Measurements from ENCODE around the gene TNIK.

TNIK gene

GRCh38 chr3:171354049-171354705 lies 106.0 kb downstream of the TNIK start:
- H3K4me3 ChIP-seq (ENCODE audit: low read depth, low read length) = no peak overlapping the region
- no peak for TF ChIP-seq CTCF (IDR thresholded peaks at IDR 0.05; ENCODE audit: low read depth, low read length)

- H3K4me3 ChIP-seq (ENCODE audit: low read depth, low read length) = no peak overlapping the region
- TF ChIP-seq CTCF (IDR thresholded peaks at IDR 0.05; ENCODE audit: low read depth, low read length) = no peak
Measured at GRCh38 chr3:171353423-171353822, 106.8 kb downstream of the TNIK start.

GRCh38 chr3:171352387-171352935 lies 107.7 kb downstream of the TNIK start:
- no peak overlapping the region for H3K4me3 ChIP-seq (ENCODE audit: low read depth, low read length)
- TF ChIP-seq CTCF (IDR thresholded peaks at IDR 0.05; ENCODE audit: low read depth, low read length) = no peak

GRCh38 chr3:171351676-171352075 lies 108.5 kb downstream of the TNIK start:
- H3K4me3 ChIP-seq (ENCODE audit: low read depth, low read length) = no peak overlapping the region

GRCh38 chr3:171350364-171350763 lies 109.8 kb downstream of the TNIK start:
- no peak for TF ChIP-seq CTCF (IDR thresholded peaks at IDR 0.05; ENCODE audit: low read depth, low read length)
- no peak overlapping the region for H3K4me3 ChIP-seq (ENCODE audit: low read depth, low read length)

More at GRCh38 chr3:171351676-171352075, 108.5 kb downstream of the TNIK start:
- TF ChIP-seq CTCF (IDR thresholded peaks at IDR 0.05; ENCODE audit: low read depth, low read length) = no peak

- TF ChIP-seq CTCF (IDR thresholded peaks at IDR 0.05; ENCODE audit: low read depth, low read length) = no peak
- H3K4me3 ChIP-seq (ENCODE audit: low read depth, low read length) = no peak overlapping the region
Measured at GRCh38 chr3:171349392-171349791, 110.8 kb downstream of the TNIK start.

- TF ChIP-seq CTCF (IDR thresholded peaks at IDR 0.05; ENCODE audit: low read depth, low read length) = no peak
- H3K4me3 ChIP-seq (ENCODE audit: low read depth, low read length) = no peak overlapping the region
Measured at GRCh38 chr3:171348121-171348520, 112.1 kb downstream of the TNIK start.

Measured in WI38 (cell line).